GM12873 (cell line): ENCODE data around the gene RERE.

ENCODE experiments used
- CTCF ChIP-seq: IDR thresholded peaks from 2 replicates; pipeline ENCODE4 v1.5.1; 2012; ENCODE audit warnings: low read depth, mild to moderate bottlenecking, moderate library complexity, low read length, control low read depth; ENCODE audit not compliant: insufficient read depth; ENCODE audit errors: missing control alignments

The RERE gene

GRCh38 chr1:8747879-8748825 lies 69.3 kb downstream of the RERE start:
- no peak for TF ChIP-seq CTCF

GRCh38 chr1:8746554-8746953 lies 70.9 kb downstream of the RERE start:
- TF ChIP-seq CTCF, result no peak

GRCh38 chr1:8745749-8746390 lies 71.6 kb downstream of the RERE start:
- no peak for TF ChIP-seq CTCF

- no peak for TF ChIP-seq CTCF
Measured at GRCh38 chr1:8745346-8745745, 72.1 kb downstream of the RERE start.

GRCh38 chr1:8742022-8742924 lies 75.2 kb downstream of the RERE start:
- TF ChIP-seq CTCF, result no peak

GRCh38 chr1:8740034-8740449 lies 77.4 kb downstream of the RERE start:
- TF ChIP-seq CTCF, result no peak

GRCh38 chr1:8739377-8739776 lies 78.1 kb downstream of the RERE start:
- peak; percentile 28 for TF ChIP-seq CTCF
